Measurements from ENCODE around the gene TLK1.
"Not testable (repeated sequence)": the region's sequence is repeated elsewhere in the genome, so short reads cannot be mapped to it uniquely, and the experiment has no call there.

The TLK1 gene

GRCh38 chr2:171146071-171146470, 14.6 kb downstream of the TLK1 start:
- DNase-seq = no peak

GRCh38 chr2:171143670-171144062, 17.0 kb downstream of the TLK1 start:
- no peak for DNase-seq

DNA sequence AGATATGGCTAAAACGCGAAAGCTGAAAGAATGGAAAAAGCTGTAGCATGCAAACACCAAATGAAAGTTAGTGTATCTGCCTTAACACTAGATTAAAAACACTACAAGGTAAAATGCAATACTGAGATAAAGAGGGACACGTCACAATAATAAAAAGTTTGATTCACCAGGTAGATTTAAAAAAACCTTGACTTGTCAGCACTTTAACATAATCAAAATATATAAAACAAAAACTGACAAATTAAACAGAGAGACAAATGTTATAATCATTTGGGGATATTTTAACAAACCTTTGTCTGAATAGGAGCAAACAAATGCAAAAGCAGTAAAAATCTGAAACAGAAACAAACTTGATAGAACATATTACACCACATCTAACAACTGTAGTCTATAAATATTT, 18.3 kb downstream of the TLK1 start:
- DNase-seq = no peak

DNA sequence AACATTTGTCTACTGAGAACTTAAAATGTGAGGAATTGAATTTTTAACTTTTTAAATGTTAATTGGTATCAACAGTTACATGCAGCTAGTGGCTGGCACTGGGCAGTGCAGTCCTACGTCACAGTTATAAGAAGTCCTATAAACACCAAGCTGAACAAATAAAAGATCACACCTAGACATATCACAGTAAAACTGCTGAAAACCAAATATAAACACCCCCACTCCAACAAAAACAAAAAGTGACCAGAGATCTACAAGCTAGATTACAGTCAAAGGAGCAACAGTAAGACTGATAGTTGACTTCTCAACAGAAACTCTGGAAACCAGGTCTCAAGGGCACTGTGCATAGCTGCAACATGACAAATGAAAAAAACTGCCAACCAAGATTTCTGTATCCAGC, 19.4 kb downstream of the TLK1 start:
- no peak for DNase-seq

- no peak for DNase-seq
These were observed 20.8 kb downstream of the TLK1 start for GRCh38 chr2:171139860-171140259.

- no peak for DNase-seq
These were observed 24.7 kb downstream of the TLK1 start for GRCh38 chr2:171136024-171136423.

- no peak for DNase-seq
These were observed 26.0 kb downstream of the TLK1 start for GRCh38 chr2:171134624-171135230.

DNA sequence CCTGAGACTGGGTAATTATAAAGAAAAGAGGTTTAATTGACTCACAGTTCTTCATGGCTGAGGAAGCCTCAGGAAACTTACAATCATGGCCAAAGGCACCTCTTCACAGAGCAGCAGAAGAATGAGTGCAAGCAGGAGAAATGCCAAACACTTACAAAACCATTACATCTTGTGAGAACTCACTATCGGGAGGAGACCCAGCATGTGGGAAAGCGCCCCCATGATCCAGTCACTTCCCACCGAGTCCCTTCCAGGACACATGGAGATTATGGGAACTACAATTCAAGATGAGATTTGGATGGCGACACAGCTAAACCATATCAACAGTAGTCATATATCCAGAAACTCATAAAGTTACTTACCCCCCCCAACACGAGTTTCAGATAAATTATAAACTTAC, 28.6 kb downstream of the TLK1 start:
- no peak for DNase-seq

GRCh38 chr2:171128461-171128860, 32.2 kb downstream of the TLK1 start:
- no peak for DNase-seq

- DNase-seq = no peak
These were observed 36.2 kb downstream of the TLK1 start for GRCh38 chr2:171124541-171124940.

- DNase-seq = no peak
These were observed 51.1 kb downstream of the TLK1 start for GRCh38 chr2:171109571-171109970.

DNA sequence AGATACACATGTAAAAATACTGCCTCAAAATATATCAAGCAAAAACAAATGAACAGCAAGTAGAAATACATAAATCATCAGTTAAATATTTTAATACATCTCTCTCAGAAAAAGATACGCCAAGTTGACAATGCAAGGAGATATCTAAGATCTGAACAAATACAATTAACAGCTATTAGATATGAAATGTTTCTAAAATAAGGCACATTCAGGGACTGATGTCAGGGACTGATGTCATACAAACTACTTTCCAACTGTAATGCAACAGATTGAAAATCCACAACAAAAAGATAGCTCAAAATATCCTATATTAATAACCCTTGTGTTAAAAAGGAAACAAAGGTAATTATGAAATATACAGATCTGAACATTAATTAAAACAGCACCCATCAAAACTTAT, 51.7 kb downstream of the TLK1 start:
- DNase-seq = no peak

GRCh38 chr2:171107803-171108202, 52.9 kb downstream of the TLK1 start:
- DNase-seq = no peak

DNA sequence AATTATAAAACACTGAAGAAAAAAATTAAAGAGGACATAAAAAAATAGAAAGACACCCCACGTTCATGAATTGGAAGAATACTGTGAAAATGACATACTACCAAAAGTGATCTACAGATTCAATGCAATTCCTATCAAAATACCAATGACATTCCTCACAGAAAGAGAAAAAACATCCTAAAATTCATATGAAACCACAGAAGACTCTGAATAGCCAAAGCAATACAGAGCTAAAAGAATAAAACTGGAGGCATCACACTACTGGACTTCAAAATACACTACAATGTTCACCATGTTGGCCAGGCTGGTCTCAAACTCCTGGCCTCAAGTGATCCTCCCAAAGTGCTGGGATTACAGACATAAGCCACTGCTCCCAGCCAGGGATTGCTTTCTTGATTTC, 56.3 kb downstream of the TLK1 start:
- DNase-seq = no peak

GRCh38 chr2:171102802-171103201, 57.9 kb downstream of the TLK1 start:
- no peak for DNase-seq

DNA sequence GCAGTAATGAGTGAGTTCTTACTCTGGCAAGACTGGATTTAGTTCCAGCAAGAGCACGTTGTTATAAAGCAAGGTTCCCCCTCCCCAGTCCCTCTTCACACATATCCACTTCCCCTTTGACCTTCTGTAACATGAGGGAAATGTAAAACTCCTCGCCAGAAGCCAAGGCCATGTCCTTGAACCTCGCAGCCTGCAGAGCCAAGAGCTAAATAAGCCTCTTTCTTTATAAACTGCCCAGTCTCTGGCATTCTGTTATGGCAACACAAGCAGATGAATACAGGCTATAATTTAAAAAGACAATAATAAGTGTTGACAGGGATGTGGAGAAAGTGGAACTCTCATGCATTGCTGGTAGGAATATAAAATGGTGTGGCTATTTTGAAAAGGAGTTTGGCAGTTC, 60.3 kb downstream of the TLK1 start:
- no peak for DNase-seq

GRCh38 chr2:171098607-171099006, 62.1 kb downstream of the TLK1 start:
- DNase-seq = no peak

DNA sequence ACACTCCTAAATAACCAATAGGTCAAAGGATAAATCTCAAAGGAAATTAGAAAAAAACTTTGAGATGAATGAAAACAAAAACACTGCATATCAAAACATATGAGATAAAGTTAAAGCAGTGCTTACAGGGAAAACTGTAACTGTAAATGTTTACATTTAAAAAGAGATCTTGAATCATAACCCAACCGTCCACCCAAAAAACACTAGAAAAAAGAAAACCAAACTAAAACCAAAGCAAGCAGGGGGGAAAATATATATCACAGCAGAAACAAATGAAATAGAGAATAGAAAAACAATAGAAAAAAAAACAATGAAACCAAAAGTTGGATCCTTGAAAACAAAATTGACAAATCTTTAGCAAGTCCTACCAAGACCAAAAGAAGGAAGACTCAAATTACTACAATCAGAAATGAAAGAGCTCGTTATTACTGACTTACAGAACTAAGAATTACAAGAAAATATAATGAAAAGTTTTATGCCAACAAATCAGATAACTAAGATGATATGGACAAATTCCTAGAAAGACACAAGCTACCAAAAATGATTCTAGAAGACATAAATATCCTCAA, 65.6 kb downstream of the TLK1 start:
- no peak for DNase-seq

GRCh38 chr2:171091517-171091916, 69.2 kb downstream of the TLK1 start:
- DNase-seq = not testable (repeated sequence)

DNA sequence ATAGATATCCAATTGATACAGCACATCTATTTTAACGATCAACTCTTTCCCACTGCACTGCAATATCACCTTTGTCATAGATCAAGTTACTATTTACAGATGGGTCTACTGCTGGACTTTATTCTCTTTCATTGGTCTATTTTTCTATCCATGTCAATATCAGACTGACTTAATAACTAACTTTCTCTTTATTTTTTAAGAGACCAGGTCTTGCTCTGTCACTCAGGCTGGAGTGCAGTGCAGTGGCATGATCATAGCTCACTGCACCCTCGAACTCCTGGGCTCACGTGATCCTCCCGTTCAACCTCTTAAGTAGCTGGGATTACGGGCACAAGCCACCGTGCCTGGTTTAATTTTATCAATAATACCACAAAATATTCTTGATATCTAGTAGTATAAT, 71.2 kb downstream of the TLK1 start:
- no peak for DNase-seq

DNA sequence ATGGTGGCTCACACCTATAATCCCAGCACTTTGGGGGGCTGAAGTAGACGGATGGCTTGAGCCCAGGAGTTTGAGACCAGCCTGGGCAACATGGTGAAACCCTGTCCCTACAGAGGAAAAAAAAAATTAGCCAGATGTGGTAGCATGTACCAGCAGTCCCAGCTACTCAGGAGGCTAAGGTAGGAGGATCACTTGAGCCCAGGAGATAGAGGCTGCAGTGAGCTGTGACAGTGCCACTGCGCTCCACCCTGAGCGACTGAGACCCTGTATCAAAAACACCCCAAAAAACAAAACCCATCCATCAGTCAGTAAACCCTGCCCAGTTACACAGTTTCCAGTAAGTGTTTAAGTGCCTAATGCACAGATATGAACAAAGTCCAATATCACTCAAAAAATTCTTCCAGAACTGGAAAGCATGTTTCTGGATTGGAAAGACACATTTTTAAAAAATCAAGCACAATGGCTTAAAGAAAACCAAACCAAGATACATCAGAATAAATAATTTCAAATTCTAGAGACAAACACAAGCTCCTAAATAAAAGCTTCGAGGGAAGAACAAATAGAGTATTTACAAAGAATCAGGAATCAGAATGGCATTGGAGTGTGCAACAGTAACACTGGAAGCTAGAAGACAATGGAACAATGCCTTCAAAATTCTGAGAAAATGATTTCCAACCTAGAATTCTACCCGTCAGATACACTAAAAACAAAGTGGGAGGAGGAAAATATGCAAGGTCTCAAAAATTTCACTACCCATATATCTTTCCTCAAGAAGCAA, 72.4 kb downstream of the TLK1 start:
- DNase-seq = no peak

- no peak for DNase-seq
These were observed 73.1 kb downstream of the TLK1 start for GRCh38 chr2:171087547-171087946.
